HG03342 (cell line): ENCODE measurements around the gene FSD2.
"Not testable (repeated sequence)": the region's sequence is repeated elsewhere in the genome, so short reads cannot be mapped to it uniquely, and the experiment has no call there.

Source experiments
- ATAC-seq: cut with Tn5 transposase; IDR thresholded peaks from one replicate; pipeline ENCODE4 v1.9.1; 2021; ENCODE audit warnings: mild to moderate bottlenecking, moderate library complexity; ENCODE audit not compliant: unreplicated experiment

FSD2 gene

GRCh38 chr15:82798531-82799166 is 7.2 kb downstream of the FSD2 start:
- ATAC-seq = no peak

DNA sequence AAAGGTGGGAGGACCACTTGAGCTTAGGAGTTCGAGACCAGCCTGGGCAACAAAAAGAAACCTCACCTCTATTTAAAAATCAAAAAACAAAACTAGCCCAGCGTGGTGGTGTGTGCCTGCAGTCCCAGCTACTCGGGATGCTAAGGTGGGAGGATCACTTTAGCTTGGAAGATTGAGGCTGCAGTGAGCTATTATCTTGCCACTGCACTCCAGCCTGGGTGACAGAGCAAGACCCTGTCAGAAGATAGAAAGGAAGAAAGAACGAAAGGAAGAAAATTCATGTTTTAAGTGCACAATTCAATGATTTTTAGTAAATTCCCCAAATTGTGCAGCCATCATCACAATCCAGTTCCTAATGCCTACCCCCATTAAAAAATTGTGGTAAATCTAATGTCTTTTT is 7.8 kb downstream of the FSD2 start:
- ATAC-seq = no peak

GRCh38 chr15:82793737-82794136 is 12.1 kb downstream of the FSD2 start:
- no peak for ATAC-seq

- no peak for ATAC-seq
Observed at GRCh38 chr15:82792068-82792467, 13.8 kb downstream of the FSD2 start.

DNA sequence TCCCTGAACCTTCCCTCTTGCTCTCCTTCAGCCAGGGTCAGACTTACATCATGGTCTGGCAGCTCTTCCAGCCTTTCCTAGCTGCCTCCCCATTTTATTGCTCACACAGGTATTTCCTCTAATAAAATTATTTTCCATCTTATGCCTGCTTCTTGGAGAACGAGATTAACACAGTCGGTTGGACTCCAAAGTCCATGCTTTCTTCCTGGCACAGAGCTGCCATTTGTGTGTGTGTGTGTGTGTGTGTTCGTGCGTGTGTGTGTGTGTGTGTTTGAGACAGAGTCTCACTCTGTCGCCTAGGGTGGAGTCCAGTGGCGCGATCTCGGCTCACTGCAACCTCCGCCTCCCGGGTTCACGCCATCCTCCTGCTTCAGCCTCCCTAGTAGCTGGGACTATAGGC is 15.5 kb downstream of the FSD2 start:
- no peak for ATAC-seq

GRCh38 chr15:82789491-82789890 is 16.4 kb downstream of the FSD2 start:
- no peak for ATAC-seq

DNA sequence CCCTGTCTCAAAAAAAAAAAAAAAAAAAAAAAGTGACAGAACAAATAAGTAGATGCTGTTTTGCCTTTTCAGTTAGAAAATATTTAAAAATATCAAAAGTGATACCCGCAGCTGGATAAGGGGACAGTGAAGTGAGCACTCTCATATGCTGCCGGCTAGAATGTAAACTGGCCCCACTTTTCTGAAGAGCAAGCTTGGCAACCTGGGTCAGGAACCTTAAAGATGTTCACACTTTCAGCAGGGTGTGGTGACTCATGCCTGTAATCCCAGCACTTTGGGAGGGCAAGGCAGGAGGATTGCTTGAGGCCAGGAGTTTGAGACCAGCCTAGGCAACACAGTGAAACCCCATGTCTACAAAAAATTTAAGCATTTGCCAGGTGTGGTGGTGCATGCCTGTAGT is 17.4 kb downstream of the FSD2 start:
- ATAC-seq = no peak

DNA sequence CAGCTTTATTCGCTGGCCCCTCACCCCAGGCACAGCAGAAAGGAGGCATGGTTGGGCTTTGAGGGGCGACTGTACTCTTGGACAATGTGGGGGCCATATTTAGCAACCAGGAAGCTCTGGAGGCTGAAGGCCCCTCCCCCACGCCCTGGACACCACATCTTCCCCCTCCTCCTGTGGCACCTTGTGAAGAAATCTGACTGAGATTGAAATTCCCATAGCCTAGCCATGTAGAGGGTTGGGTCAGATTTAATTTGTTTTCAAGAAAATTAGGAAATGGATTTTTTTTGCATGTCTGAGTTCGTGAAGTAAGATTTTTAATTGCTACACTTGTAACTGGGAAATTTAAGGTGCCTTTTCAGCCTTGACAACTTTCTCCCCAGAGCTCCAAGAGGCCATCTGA is 24.5 kb downstream of the FSD2 start:
- no peak for ATAC-seq

GRCh38 chr15:82778755-82779154 is 27.1 kb downstream of the FSD2 start:
- ATAC-seq = no peak

GRCh38 chr15:82774496-82774895 is 31.4 kb downstream of the FSD2 start:
- no peak for ATAC-seq

GRCh38 chr15:82771789-82772607 is 33.9 kb downstream of the FSD2 start:
- no peak for ATAC-seq

DNA sequence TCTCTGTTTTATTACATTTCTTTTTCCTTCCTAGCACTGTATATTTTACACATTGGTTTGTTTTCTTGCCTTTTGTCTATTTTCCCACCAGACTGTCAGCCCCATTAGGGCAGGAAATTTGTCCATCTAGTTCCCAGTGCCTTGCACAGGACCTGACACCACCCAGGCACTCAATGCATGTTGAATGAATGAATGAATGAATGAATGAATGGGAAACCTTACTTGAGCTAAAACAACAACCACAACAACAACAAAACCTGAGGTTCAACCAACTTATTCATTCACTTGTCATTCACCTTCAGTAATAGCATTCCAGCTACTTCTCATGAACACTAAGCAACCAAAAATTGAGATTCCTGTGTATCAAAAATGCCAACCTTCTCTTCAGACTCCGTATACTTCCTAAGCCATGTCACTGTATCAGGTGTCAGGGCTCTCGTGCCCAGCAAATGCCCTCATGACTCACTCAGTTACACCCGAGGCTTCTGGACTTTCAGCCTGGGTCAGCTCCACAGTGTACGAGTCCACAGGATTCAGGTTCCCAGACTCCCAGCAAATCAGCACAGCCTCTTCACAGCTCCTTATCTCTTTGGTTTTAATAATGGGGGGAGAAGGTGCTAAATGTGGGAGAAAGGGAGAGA is 37.3 kb downstream of the FSD2 start:
- ATAC-seq = no peak

GRCh38 chr15:82767163-82767829 is 38.6 kb downstream of the FSD2 start:
- ATAC-seq = no peak

GRCh38 chr15:82766201-82766600 is 39.7 kb downstream of the FSD2 start:
- ATAC-seq = not testable (repeated sequence)

- ATAC-seq = no peak
Observed at GRCh38 chr15:82764740-82765139, 41.1 kb downstream of the FSD2 start.

- no peak for ATAC-seq
Observed at GRCh38 chr15:82764117-82764490, 41.8 kb downstream of the FSD2 start.

GRCh38 chr15:82763361-82764116 is 42.3 kb downstream of the FSD2 start:
- no peak for ATAC-seq

DNA sequence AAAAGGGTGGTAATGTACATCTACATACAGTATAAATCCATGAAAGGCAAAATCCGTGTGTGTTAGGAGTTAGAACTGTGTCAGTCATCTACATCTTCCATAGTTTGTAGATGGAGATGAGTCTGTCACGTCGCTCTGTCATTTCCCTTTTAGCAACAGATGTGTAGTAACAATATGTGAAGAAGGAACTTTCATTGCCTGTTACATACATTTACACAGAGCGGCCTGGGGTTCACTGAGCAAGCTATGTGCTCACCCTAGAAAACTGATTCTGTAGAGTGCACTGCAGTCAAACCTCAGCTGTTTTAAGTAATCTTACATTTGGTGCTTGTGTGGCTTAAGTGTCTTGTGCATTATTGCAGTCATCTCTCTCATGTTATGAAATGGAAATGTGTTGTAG is 54.6 kb downstream of the FSD2 start:
- no peak for ATAC-seq

GRCh38 chr15:82750831-82751180 is 55.1 kb downstream of the FSD2 start:
- ATAC-seq = peak; percentile 39

DNA sequence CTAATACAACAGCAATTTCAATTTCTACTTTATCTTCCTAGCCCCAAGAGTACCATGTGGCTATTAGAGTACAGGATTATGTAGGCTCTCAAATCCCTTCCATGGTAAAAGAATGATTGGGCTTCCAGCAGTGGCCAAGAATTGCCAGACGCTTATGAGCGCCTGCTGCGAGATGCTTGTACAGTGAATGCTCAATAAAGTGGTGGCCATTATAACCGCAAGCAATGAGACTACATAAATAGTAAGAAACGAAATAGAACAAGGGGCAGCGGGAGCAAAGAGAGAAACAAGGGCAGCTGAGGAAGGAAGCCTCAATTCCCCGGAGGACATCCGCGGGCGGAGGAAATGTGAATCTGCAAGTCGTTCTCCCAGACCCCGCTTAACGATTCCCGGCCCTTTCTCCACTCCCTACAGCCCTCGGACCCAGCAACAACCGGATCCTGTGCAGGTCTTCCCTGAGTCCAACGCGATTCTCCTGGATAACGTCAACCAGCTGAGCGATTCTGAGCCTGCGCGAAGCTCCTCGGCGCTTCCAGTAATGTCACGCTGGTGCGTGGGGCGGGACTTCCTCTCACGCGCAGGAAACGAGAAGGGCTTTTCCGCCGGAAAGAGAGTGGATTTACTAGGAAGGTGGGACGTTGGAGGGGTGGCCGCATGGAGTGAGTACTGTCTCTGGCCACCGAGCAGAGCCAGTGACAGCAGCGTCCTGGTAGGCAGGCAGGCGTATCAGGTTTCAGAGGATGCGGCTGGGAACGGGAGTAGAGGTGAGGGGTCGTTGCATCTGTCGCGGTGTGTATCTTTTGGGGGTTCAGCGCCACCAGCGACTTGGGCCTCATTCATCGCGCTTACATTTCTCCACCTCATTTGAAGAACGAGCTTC is 55.7 kb downstream of the FSD2 start:
- peak; percentile 92 for ATAC-seq
